GM12872 (cell line): ENCODE measurements around the gene PDK2.

Experiments used
- CTCF ChIP-seq: IDR thresholded peaks from 3 replicates; pipeline ENCODE4 v1.5.1; 2011; ENCODE audit warnings: low read depth, mild to moderate bottlenecking, low read length, moderate library complexity; ENCODE audit not compliant: insufficient read depth

PDK2 gene

GRCh38 chr17:50139185-50139783 lies 44.1 kb downstream of the PDK2 start:
- TF ChIP-seq CTCF = no peak

- peak; percentile 99 for TF ChIP-seq CTCF
Measured at GRCh38 chr17:50139950-50140885, 45.1 kb downstream of the PDK2 start.

GRCh38 chr17:50141026-50141744 lies 46.0 kb downstream of the PDK2 start:
- TF ChIP-seq CTCF = no peak

- no peak for TF ChIP-seq CTCF
Measured at GRCh38 chr17:50141745-50142110, 46.6 kb downstream of the PDK2 start.

GRCh38 chr17:50143461-50144176 lies 48.5 kb downstream of the PDK2 start:
- TF ChIP-seq CTCF = no peak

- TF ChIP-seq CTCF = no peak
Measured at GRCh38 chr17:50144355-50144754, 49.2 kb downstream of the PDK2 start.
